Activated T-cell treated with anti-CD3 and anti-CD28 coated beads, Interleukin-2, amount 50 U/mL, for 4 hours (primary cell): ENCODE results near the gene FLCN. TPM values are rescaled to one million over a fixed set of nuclear protein-coding genes. Genes with fewer than 3 reads are reported as not detected.
"Not testable (repeated sequence)": the region's sequence is repeated elsewhere in the genome, so short reads cannot be mapped to it uniquely, and the experiment has no call there.

ENCODE experiments used
- ATAC-seq, 2 donors: fragments of 200-7000 bp; cut with Tn5 transposase; one replicate each; pipeline ENCODE4 v1.10.0; 2021
- DNase-seq: peaks from one replicate; pipeline ENCODE4 v3.0.0-alpha.2; 2020
- H3K27me3 Mint-ChIP-seq: one replicate; pipeline ENCODE4 v1.8.0; 2021; ENCODE audit warnings: low read depth, mixed read lengths
- H3K36me3 Mint-ChIP-seq: one replicate; pipeline ENCODE4 v1.8.0; 2022; ENCODE audit warnings: mixed read lengths; ENCODE audit not compliant: insufficient read depth
- H3K4me1 Mint-ChIP-seq: one replicate; pipeline ENCODE4 v1.8.0; 2021; ENCODE audit warnings: low read depth, mixed read lengths
- H3K4me3 Mint-ChIP-seq: one replicate; pipeline ENCODE4 v1.8.0; 2021; ENCODE audit warnings: mild to moderate bottlenecking, moderate library complexity, mixed read lengths
- H3K9me3 Mint-ChIP-seq: one replicate; pipeline ENCODE4 v1.8.0; 2021; ENCODE audit warnings: mixed read lengths
- total RNA-seq, 3 donors: library from RNA; stranded (reverse); gene quantifications; one replicate each; pipeline ENCODE4 v1.2.1, GENCODE V29; 2021

Gene FLCN, protein sequence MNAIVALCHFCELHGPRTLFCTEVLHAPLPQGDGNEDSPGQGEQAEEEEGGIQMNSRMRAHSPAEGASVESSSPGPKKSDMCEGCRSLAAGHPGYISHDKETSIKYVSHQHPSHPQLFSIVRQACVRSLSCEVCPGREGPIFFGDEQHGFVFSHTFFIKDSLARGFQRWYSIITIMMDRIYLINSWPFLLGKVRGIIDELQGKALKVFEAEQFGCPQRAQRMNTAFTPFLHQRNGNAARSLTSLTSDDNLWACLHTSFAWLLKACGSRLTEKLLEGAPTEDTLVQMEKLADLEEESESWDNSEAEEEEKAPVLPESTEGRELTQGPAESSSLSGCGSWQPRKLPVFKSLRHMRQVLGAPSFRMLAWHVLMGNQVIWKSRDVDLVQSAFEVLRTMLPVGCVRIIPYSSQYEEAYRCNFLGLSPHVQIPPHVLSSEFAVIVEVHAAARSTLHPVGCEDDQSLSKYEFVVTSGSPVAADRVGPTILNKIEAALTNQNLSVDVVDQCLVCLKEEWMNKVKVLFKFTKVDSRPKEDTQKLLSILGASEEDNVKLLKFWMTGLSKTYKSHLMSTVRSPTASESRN
- 10 to 100 TPM; 15.6 to 27.0 (median 25.6) TPM for total RNA-seq

DNA sequence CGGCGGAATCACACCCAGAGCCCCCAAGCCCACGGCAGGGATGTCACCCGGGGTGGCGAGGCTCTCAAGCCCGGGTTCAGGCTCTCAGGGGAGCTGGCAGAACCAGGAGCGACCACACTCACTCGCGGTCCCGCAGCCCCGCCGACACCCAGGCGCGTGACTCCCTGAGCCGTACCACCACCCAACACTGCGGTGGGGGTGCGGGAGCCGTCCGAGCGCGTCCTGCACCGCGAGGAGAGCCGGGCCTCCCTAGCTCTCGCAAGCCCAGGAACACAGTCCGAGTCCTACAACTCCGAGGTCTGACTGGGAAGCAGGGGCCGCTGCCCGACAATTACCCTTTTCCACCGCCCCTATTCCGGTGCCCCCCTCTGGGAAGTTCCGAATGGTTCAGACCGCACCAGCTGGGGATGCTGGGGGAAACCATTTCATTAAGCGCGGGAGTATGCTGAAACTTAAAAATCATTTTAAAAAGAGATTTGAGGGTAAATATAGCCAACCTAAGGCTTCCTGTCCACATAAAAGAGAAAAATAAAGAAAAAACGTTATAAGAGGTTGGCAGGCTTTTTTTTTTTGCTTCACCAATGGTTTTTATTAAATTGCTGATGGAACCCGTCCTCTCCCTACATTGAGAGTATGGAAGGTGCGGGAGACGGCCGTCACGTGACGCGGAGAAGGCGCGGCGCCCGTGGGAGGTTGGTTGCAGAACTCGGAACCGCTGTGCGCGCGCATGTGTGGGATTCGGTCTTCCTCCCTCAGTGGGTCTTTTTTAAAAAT lies at the start of gene FLCN:
Gene FLCN, minus strand, starts transcription at position 143 of the 774 bp plus-strand sequence. CDS start 9,031 bp downstream, outside the sequence.
- Mint-ChIP-seq H3K4me3 (peak within 1 kb of the TSS; percentile 91), H3K36me3 (peaks cover 2% of the 10 kb centered on the region), H3K9me3 (no peaks in the 10 kb centered on the region), H3K4me1 (peaks cover 29% of the 10 kb centered on the region), H3K27me3 (no peaks in the 10 kb centered on the region)
- ATAC-seq, result peak; percentile 93 to 96
- peak; percentile 88 for DNase-seq

DNA sequence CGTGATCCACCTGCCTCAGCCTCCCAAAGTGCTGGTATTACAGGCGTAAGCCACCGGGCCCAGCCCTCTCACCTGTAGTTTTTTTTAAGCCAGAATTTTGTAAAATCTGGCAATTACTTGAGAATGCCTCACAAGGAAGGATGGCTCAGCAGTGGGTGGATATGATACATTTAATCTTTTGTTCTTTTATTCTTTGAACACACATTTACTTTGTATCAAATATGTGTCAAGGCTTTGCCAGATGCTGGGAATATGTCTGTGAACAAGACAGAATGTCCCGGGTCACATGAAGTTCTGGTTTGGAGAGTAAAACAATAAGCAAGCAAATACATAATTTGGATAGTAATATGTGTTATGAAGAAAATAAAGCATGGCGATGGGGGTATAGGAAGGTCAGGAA lies 49.0 kb upstream of the FLCN start:
- peaks cover 7% of the 10 kb centered on the region for H3K4me1 Mint-ChIP-seq
- DNase-seq (no peak), ATAC-seq (no peak)
- H3K9me3 Mint-ChIP-seq, result no peaks in the 10 kb centered on the region
- H3K27me3 Mint-ChIP-seq, result no peaks in the 10 kb centered on the region
- no peak overlapping the region for H3K4me3 Mint-ChIP-seq
- H3K36me3 Mint-ChIP-seq, result no peaks in the 10 kb centered on the region

DNA sequence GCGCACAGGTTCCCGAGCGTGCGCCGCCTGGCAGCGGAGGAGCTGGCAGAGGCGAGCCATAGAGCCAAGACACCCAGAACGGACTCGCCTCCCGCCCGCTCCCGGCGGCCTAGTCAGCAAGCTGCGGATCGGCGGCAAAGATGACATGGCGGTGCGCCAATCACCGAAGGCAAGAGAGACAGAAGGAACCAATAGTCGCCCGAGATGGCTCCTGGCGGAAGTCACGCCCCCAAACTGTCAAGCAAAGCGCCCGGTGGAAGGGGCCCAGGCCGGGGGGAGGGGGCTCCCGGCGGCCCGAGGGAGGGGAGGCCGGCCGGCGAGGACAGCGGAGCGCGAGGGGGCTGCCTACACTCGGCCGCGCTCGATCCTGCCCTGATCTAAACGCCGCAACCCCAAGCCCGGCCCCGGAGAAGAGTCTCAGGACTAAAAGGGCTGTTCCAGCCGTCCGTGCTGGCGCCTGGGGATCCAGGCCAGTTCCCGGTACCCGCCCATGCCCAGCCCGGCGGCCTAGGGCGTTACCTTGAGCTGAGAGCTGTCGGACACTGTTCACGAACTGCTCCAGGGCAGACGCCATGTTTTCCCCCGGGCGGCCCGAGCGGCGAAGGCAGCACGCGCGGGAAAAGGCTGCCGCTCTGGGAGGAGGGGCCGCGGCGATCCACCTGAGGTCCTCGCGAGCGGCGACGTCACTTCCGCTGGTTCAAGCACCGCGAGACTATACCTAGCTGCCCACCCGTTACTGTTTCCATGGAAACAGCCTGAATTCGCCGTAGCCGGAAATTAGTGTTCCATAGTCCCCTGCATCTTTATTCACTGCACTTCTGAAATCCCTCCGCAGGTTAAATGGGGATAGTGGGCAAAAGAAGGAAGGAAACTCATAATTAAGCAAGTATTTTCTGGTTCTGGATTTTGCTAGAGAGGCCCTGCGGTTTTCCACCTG lies 43.9 kb upstream of the FLCN start, which contains the start of gene COPS3:
Gene COPS3, minus strand, starts transcription at position 634 of the 937 bp plus-strand sequence. Its CDS starts 60 bp downstream, at position 574.
- H3K9me3 Mint-ChIP-seq, result no peaks in the 10 kb centered on the region
- no peaks in the 10 kb centered on the region for H3K27me3 Mint-ChIP-seq
- H3K4me3 Mint-ChIP-seq, result peak within 1 kb of the TSS; percentile 95
- ATAC-seq, result peak; percentile 93 to 95
- H3K36me3 Mint-ChIP-seq, result peaks cover 13% of the 10 kb centered on the region
- peak; percentile 96 for DNase-seq
- H3K4me1 Mint-ChIP-seq, result peaks cover 32% of the 10 kb centered on the region

DNA sequence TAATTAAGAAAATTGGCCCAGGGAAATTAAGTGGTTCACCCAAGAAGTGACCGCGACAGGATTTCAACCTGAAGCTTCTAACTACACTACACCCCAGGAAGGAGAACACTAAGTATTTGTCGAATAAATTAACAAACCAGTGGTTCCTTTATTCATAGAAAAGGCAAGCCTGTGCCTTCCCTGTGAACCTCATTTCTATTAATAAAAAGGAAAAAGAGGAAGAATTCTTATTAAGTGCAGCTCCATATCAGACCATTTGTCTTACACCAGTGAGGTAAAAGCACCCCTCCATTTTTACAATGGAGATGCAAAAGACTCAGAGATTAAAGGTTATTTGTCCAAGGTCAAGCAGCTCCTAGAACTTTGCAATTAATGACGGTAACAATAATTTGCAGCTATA lies 42.3 kb upstream of the FLCN start:
- Mint-ChIP-seq H3K27me3 (no peaks in the 10 kb centered on the region), H3K4me1 (peaks cover 35% of the 10 kb centered on the region), H3K36me3 (peaks cover 16% of the 10 kb centered on the region), H3K4me3 (peak overlapping the region; percentile 95), H3K9me3 (no peaks in the 10 kb centered on the region)
- ATAC-seq (no peak), DNase-seq (no peak)

DNA sequence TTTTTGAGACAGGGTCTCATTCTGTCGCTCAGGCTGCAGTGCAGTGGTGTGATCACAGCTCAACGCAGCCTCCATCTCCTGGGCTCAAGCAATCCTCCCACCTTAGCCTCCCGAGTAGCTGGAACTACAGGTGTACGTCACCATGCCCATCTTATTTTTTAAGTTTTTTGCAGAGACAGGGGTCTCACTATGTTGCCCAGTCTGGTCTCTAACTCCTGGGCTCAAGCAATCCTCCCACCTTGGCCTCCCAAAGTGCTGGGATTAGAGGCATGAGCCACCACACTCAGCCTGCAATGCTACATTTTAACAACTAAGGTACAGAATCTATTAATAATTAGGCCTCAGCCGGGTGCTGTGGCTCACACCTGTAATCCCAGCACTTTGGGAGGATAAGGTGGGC lies 40.5 kb upstream of the FLCN start:
- DNase-seq, H3K27me3 Mint-ChIP-seq, H3K9me3 Mint-ChIP-seq, ATAC-seq, H3K4me3 Mint-ChIP-seq: not testable (repeated sequence)
- H3K36me3 Mint-ChIP-seq, result peaks cover 18% of the 10 kb centered on the region
- peaks cover 37% of the 10 kb centered on the region for H3K4me1 Mint-ChIP-seq

DNA sequence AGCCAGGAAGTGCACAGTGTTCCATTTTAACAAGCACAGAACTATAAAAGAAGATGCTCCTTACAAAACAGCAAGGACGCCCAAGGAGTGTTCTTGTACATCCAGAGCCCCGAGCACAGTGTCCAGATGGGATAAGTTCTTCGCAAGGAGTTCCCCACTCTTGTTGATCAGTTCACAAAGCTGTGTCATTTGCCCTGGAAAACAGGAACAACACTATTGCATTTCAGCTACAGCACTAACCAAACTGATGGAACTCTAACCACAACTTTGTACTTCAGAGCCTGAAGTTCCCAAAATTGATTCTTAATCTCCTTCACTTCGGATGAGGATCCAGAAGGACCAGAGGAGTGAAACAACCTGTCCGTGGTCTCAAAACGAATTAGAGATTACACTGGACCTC lies 39.0 kb upstream of the FLCN start:
- Mint-ChIP-seq H3K9me3 (no peaks in the 10 kb centered on the region), H3K4me1 (peaks cover 30% of the 10 kb centered on the region), H3K4me3 (no peak overlapping the region), H3K36me3 (peaks cover 18% of the 10 kb centered on the region), H3K27me3 (no peaks in the 10 kb centered on the region)
- no peak for DNase-seq
- no peak for ATAC-seq

DNA sequence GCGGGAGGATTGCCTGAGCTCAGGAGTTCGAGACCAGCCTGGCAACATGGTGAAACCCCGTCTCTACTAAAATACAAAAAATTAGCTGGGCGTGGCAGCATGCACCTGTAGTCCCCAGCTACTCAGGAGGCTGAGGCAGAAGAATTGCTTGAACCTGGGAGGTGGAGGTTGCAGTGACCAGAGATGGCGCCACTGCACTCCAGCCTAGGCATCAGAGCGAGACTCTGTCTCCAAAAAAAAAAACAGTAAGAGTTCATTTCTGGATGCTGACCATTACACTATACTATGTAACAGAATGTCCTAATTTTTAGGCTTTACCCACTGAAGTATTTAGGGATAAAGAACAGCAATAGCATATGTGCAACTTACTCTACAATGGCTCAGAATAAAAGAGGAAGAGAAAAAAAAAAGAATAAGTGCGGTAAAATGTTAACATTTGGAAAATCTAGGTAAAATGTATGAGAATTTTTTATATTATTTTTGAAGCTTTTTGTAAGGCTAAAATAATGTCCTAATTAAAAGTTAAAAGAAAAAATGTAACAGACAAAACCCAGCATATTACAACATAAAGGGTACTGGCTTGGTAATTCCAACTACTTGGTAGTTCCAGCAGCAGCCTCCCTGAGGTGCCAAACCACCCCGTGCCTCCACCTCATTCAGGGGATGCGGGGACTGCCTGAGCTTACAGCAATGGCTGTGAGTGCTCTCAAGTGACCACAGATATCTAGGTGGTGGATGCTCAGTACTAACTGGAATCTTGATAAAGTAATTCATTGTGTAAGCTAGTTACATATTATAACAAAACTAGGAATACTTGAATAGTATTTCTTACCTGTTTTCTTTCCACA lies 33.2 kb upstream of the FLCN start:
- Mint-ChIP-seq H3K9me3 (no peaks in the 10 kb centered on the region), H3K27me3 (no peaks in the 10 kb centered on the region), H3K4me1 (peaks cover 5% of the 10 kb centered on the region), H3K36me3 (peaks cover 17% of the 10 kb centered on the region), H3K4me3 (no peak overlapping the region)
- ATAC-seq, result peak in 1 of 2 donors; percentile 27
- DNase-seq, result no peak

DNA sequence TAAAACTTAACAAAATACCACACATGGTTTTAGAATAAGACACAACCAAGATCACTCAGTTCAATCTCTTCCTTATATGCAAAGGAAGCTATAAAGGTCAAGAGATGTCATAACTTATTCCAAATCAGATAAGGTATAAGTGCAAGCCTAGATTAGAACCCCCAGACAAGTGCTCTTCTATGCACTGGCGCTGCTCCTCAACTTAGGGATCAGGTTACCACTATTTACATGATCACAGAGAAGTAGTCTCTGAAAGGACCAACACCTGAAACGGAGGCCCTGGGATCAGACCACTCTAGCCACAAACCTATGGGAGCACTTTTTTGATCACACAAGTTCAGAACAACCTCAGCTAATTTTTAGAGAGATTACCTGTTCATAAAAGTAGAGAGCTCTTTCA lies 27.5 kb upstream of the FLCN start:
- peaks cover 28% of the 10 kb centered on the region for H3K36me3 Mint-ChIP-seq

DNA sequence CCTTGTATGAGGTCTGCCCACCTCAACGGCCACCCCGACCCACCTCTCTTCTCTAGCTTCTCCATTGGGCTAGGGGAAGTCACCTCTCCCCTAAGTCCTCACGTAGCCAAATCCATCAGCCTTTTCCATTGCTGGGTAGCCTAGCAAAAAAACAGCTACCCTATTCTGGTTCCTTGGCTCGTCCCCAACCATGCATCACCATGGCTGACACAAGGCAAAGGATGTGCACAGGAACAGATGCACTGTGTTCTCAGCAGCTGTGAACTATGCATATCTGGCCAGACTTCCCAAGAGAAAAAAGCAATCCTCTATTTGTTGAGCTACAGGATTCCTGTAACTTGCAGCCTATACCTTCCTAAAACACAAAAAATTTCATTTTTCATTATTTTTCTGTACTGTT lies 22.0 kb upstream of the FLCN start:
- Mint-ChIP-seq H3K36me3 (peaks cover 40% of the 10 kb centered on the region), H3K4me1 (no peaks in the 10 kb centered on the region), H3K4me3 (no peak overlapping the region), H3K9me3 (no peaks in the 10 kb centered on the region), H3K27me3 (no peaks in the 10 kb centered on the region)
- DNase-seq (no peak), ATAC-seq (no peak)

More for the DNA sequence above, 27.5 kb upstream of the FLCN start:
- ATAC-seq (no peak), DNase-seq (no peak)
- no peak overlapping the region for H3K4me3 Mint-ChIP-seq
- no peaks in the 10 kb centered on the region for H3K9me3 Mint-ChIP-seq
- H3K4me1 Mint-ChIP-seq, result no peaks in the 10 kb centered on the region
- H3K27me3 Mint-ChIP-seq, result no peaks in the 10 kb centered on the region

DNA sequence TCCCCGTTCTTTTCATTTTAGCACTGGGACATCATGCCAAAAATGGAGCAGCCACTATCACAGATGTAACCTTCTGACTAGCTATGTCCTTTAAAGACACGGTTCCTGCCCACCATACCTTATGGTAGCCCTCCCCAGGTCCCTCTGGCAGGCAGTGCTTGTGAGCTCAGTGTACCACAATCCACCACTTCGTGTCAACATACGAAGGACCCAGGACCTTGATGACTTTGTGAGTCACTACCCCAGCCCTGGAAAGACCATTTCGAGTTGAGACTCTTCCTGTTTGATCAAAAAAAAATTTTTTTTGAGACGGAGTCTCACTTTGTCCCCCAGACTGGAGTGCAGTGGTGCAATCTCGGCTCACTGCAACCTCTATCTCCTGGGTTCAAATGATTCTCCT lies 21.0 kb upstream of the FLCN start:
- DNase-seq (no peak), ATAC-seq (no peak)
- no peaks in the 10 kb centered on the region for H3K27me3 Mint-ChIP-seq
- peaks cover 41% of the 10 kb centered on the region for H3K36me3 Mint-ChIP-seq
- H3K9me3 Mint-ChIP-seq, result no peaks in the 10 kb centered on the region
- no peak overlapping the region for H3K4me3 Mint-ChIP-seq
- H3K4me1 Mint-ChIP-seq, result peaks cover 4% of the 10 kb centered on the region

DNA sequence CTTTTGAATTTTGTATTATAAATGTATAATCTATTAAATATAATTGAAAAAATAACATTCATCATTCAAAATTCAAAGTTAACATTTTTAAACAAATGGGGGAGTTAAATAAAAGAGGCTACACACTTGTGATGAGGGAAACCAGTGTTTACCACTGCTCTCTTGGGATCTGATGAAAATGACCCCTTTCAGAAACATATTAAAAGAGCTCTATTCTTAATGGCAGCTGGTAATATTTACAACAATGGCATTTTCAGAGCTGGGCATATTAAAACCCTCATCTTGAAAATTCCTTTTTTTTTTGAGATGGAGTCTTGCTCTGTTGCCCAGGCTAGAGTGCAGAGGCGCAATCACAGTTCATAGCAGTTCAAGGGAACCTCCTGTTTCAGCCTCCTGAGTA lies 19.3 kb upstream of the FLCN start:
- H3K27me3 Mint-ChIP-seq, result no peaks in the 10 kb centered on the region
- H3K9me3 Mint-ChIP-seq, result no peaks in the 10 kb centered on the region
- DNase-seq (no peak), ATAC-seq (no peak)
- H3K36me3 Mint-ChIP-seq, result peaks cover 46% of the 10 kb centered on the region
- peaks cover 4% of the 10 kb centered on the region for H3K4me1 Mint-ChIP-seq
- no peak overlapping the region for H3K4me3 Mint-ChIP-seq

DNA sequence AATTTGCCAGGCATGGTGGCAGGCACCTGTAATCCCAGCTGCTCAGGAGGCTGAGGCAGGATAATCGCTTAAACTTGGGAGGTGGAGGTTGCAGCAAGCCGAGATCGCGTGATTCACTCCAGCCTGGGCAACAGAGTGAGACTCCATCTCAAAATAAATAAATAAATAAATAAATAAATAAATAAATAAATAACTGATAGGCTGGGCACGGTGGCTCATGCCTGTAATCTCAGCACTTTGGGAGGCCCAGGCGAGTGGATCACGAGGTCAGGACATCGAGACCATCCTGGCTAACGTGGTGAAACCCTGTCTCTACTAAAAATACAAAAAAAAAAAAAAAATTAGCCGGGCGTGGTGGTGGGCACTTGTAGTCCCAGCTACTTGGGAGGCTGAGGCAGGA lies 18.7 kb upstream of the FLCN start:
- not testable (repeated sequence) for DNase-seq, ATAC-seq, H3K27me3 Mint-ChIP-seq, H3K4me1 Mint-ChIP-seq, H3K4me3 Mint-ChIP-seq, H3K9me3 Mint-ChIP-seq
- H3K36me3 Mint-ChIP-seq, result peaks cover 45% of the 10 kb centered on the region

DNA sequence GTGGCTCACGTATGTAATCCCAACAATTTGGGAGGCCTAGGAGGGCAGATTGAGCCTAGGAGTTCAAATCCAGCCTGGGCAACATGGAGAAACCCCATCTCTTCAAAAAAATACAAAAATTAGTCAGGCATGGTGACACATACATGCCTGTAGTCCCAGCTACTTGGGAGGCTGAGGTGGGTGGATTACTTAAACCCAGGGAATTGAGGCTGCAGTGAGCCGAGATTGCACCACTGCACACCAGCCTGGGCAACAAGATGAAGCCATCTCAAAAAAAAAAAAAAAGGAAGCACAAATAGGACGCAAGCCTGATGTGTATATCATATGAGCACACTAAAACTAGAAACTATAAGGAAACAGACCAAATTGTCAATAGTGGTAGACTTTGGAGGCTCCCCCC lies 17.1 kb upstream of the FLCN start:
- no peak overlapping the region for H3K4me3 Mint-ChIP-seq
- no peaks in the 10 kb centered on the region for H3K9me3 Mint-ChIP-seq
- DNase-seq (no peak), ATAC-seq (no peak)
- H3K36me3 Mint-ChIP-seq, result peaks cover 34% of the 10 kb centered on the region
- no peaks in the 10 kb centered on the region for H3K27me3 Mint-ChIP-seq
- H3K4me1 Mint-ChIP-seq, result peaks cover 4% of the 10 kb centered on the region
